Astrocyte of the spinal cord (primary cell): Measurements from ENCODE around the gene KRTAP10-3.
"Not testable (repeated sequence)": the region's sequence is repeated elsewhere in the genome, so short reads cannot be mapped to it uniquely, and the experiment has no call there.

Experiments used
- DNase-seq: peaks from one replicate; pipeline ENCODE4 v3.0.0; 2011; ENCODE audit warnings: low read depth, low spot score
- H3K4me3 ChIP-seq: 2 replicates; pipeline ENCODE4 v1.5.1; 2011; ENCODE audit warnings: low read depth, mild to moderate bottlenecking, low read length, moderate library complexity
- CTCF ChIP-seq: IDR thresholded peaks from 2 replicates; pipeline ENCODE4 v1.5.1; 2012; ENCODE audit warnings: low read depth, mild to moderate bottlenecking, low read length, inconsistent platforms
- in situ Hi-C: cut with HindIII; loops from 2 replicates; pipeline ENCODE4 v1.10.0; 2017; ENCODE audit warnings: low sequenced_read_pairs

KRTAP10-3 gene

GRCh38 chr21:44578371-44579055, 19.9 kb upstream of the KRTAP10-3 start:
- DNase-seq = no peak
- no peak for TF ChIP-seq CTCF
- in situ Hi-C loops = no loop called here
- no peak overlapping the region for H3K4me3 ChIP-seq

- H3K4me3 ChIP-seq = no peak overlapping the region
- in situ Hi-C loops = no loop called here
- TF ChIP-seq CTCF = no peak
- no peak for DNase-seq
Observed at GRCh38 chr21:44576025-44576420, 17.4 kb upstream of the KRTAP10-3 start.

- no peak for DNase-seq
- H3K4me3 ChIP-seq = no peak overlapping the region
- in situ Hi-C loops = no loop called here
- TF ChIP-seq CTCF = no peak
Observed at GRCh38 chr21:44575307-44576024, 16.9 kb upstream of the KRTAP10-3 start.

GRCh38 chr21:44574457-44575306, 16.1 kb upstream of the KRTAP10-3 start:
- H3K4me3 ChIP-seq = no peak overlapping the region
- no peak for TF ChIP-seq CTCF
- DNase-seq = no peak
- in situ Hi-C loops = no loop called here

GRCh38 chr21:44573630-44574456, 15.2 kb upstream of the KRTAP10-3 start, which contains the start of gene KRTAP10-4:
KRTAP10-4 (plus strand) TSS chr21:44573729; CDS start chr21:44573759, 30 bp downstream.
- in situ Hi-C loops, DNase-seq, H3K4me3 ChIP-seq: not testable (repeated sequence)

- H3K4me3 ChIP-seq = no peak overlapping the region
- in situ Hi-C loops = no loop called here
- no peak for DNase-seq
- no peak for TF ChIP-seq CTCF
Observed at GRCh38 chr21:44572959-44573583, 14.5 kb upstream of the KRTAP10-3 start.
